Measurements from ENCODE around the gene CD80.

Gene CD80

GRCh38 chr3:119500901-119501300 lies 58.5 kb downstream of the CD80 start:
- in situ Hi-C loops (cut with MboI; ENCODE audit: low sequenced_read_pairs), result no loop called here

GRCh38 chr3:119500265-119500664 lies 59.1 kb downstream of the CD80 start:
- in situ Hi-C loops (cut with MboI; ENCODE audit: low sequenced_read_pairs), result no loop called here

GRCh38 chr3:119498186-119499011 lies 61.0 kb downstream of the CD80 start, which contains the start of gene TIMMDC1:
Gene TIMMDC1 (plus strand): TSS chr3:119498547. CDS start chr3:119498734, 187 bp downstream.
- in situ Hi-C loops (cut with MboI; ENCODE audit: low sequenced_read_pairs), result no loop called here

- in situ Hi-C loops (cut with MboI; ENCODE audit: low sequenced_read_pairs), result no loop called here
Measured at GRCh38 chr3:119497820-119498185, 61.6 kb downstream of the CD80 start.

GRCh38 chr3:119494597-119494996 lies 64.8 kb downstream of the CD80 start:
- in situ Hi-C loops (cut with MboI; ENCODE audit: low sequenced_read_pairs), result no loop called here

GRCh38 chr3:119492810-119493209 lies 66.6 kb downstream of the CD80 start:
- in situ Hi-C loops (cut with MboI; ENCODE audit: low sequenced_read_pairs), result no loop called here

- in situ Hi-C loops (cut with MboI; ENCODE audit: low sequenced_read_pairs), result no loop called here
Measured at GRCh38 chr3:119492128-119492527, 67.3 kb downstream of the CD80 start.

GRCh38 chr3:119490153-119490552 lies 69.3 kb downstream of the CD80 start:
- in situ Hi-C loops (cut with MboI; ENCODE audit: low sequenced_read_pairs), result no loop called here

- in situ Hi-C loops (cut with MboI; ENCODE audit: low sequenced_read_pairs), result no loop called here
Measured at GRCh38 chr3:119485563-119485962, 73.9 kb downstream of the CD80 start.

- in situ Hi-C loops (cut with MboI; ENCODE audit: low sequenced_read_pairs), result no loop called here
Measured at GRCh38 chr3:119483101-119483500, 76.3 kb downstream of the CD80 start.

GRCh38 chr3:119481079-119481478 lies 78.3 kb downstream of the CD80 start:
- in situ Hi-C loops (cut with MboI; ENCODE audit: low sequenced_read_pairs), result no loop called here

All from HL-60/S4 treated with retinoic acid at 250 ng/mL for 4 days and 3 days (cell line).